Heart right ventricle (tissue), 16 donors: ENCODE data around the gene TTC9. TPM values are rescaled to one million over a fixed set of nuclear protein-coding genes. Genes with fewer than 3 reads are reported as not detected.

Experiments
- ATAC-seq, 8 donors: fragments of 200-7000 bp; cut with Tn5 transposase; one replicate each; pipeline ENCODE4 v1.9.1; 2020; ENCODE audit warnings: mild to moderate bottlenecking in 8 of 8, moderate library complexity in 8 of 8, moderate number of reproducible peaks in 1 of 8
- DNase-seq, 2 donors: peaks; one replicate each; pipeline ENCODE4 v3.0.0-alpha.2; 2020
- H3K27ac ChIP-seq, 10 donors: fragments of 200-600 bp; sonication (generic) in 2 of 10; one replicate each; pipeline versions ENCODE4 v1.5.0 to v1.8.0; 2020 to 2022; ENCODE audit warnings: mild to moderate bottlenecking in 3 of 10
- H3K27me3 ChIP-seq, 7 donors: fragments of 200-600 bp; one replicate each; pipeline ENCODE4 v1.8.0; 2021 to 2022; ENCODE audit warnings: mild to moderate bottlenecking in 2 of 7
- H3K36me3 ChIP-seq, 9 donors: fragments of 200-600 bp; sonication (generic) in 1 of 9; one replicate each; pipeline versions ENCODE4 v1.5.0 to v1.8.0; 2020 to 2022; ENCODE audit warnings: mild to moderate bottlenecking in 2 of 9
- H3K4me1 ChIP-seq, 9 donors: fragments of 200-600 bp; sonication (generic) in 1 of 9; one replicate each; pipeline versions ENCODE4 v1.5.0 to v1.8.0; 2020 to 2022; ENCODE audit warnings: mild to moderate bottlenecking in 4 of 9
- H3K4me3 ChIP-seq, 10 donors: fragments of 200-600 bp; sonication (generic) in 2 of 10; one replicate each; pipeline versions ENCODE4 v1.5.0 to v1.8.0; 2020 to 2022; ENCODE audit warnings: mild to moderate bottlenecking in 7 of 10, moderate library complexity in 2 of 10
- H3K9me3 ChIP-seq, 11 donors: fragments of 200-600 bp in 10 of 11; sonication (generic) in 2 of 11; one replicate each; pipeline versions ENCODE4 v1.5.0 to v1.8.0; 2013 to 2022; ENCODE audit warnings: mild to moderate bottlenecking in 2 of 11, control low read depth in 1 of 11, moderate library complexity in 1 of 11
- CTCF ChIP-seq, 9 donors: fragments of 200-600 bp; sonication (generic) in 2 of 9; IDR thresholded peaks; one replicate each; pipeline versions ENCODE4 v1.5.0 to v1.8.0; 2021 to 2022; ENCODE audit warnings: antibody characterized with exemption in 9 of 9, mild to moderate bottlenecking in 5 of 9, moderate library complexity in 1 of 9
- WGBS, 2 donors: extraction: QIAGEN DNeasy Blood & Tissue Kit; methylation state at CpG; one replicate each; pipeline ENCODE4 v1.1.7; 2013; ENCODE audit warnings: inconsistent platforms in 1 of 2; 5-methylcytosine and 5-hydroxymethylcytosine counted together
- intact Hi-C, 10 donors: fragments of 100-400 bp; cut with DNase I; formaldehyde crosslinking; loops; one replicate each; pipeline versions ENCODE4 v1.11.1 to v1.14.2; 2022
- polyA plus RNA-seq, 2 donors: library from polyadenylated mRNA; stranded (reverse); fragments of 200-250 nt; gene quantifications; one replicate each; pipeline ENCODE4 v1.2.3, GENCODE V29; 2013
- total RNA-seq, 10 donors: library from RNA; stranded (reverse); fragmentation: NEBNext Ultra II Directional in 3 of 10; extraction: Animal tissue kit (Norgen Biotek cat#: 25700) in 3 of 10; gene quantifications; one replicate each; pipeline versions ENCODE4 v1.2.1 to v1.2.4, GENCODE V29; 2021 to 2023
- donor health status: Arrhythmogenic right ventricular cardiomyopathy.
- donor health status: ischemic (EF 13 %, LVEDD 7.1; RV severe dilation, severe dysfunction).
- donor health status: healthy with polysubstance abuse.
- donor health status: DM: no; HTN: yes; CAD: no.
- donor health status: DM: no; HTN: no; CAD: no.
- donor health status: ischemic (EF 25% LVEDD 6.9; RV normal size, moderate dysfunction).
- donor health status: ischemic (EF 25% LVEDD 5.7; RV mildly dilated, moderate dysfunction).
- donor health status: healthy.
- donor health status: DM: yes; HTN: yes; CAD: no.
- donor health status: Ischemic cardiomyopathy.
- donor health status: ischemic (EF 35%, LVEDD 5.7; RV mildly dilated, moderate dysfunction).
- donor health status: nonischemic (EF 11% LVEDD 7.7; RV severe dilation, severe dysfunction).
- donor health status: DM: yes; HTN: yes; CAD: no.
- donor health status: PGD.
- donor health status: ischemic (EF 29% LVEDD 5.4; RV normal size, mild dysfunction).
- donor health status: nonischemic (EF 23%, LVEDD 6.1; RV moderate dilation, normal function).

The TTC9 gene
- total and polyA plus RNA-seq, 12 donors, result 0.22 to 2.9 (median 1.1) TPM

DNA sequence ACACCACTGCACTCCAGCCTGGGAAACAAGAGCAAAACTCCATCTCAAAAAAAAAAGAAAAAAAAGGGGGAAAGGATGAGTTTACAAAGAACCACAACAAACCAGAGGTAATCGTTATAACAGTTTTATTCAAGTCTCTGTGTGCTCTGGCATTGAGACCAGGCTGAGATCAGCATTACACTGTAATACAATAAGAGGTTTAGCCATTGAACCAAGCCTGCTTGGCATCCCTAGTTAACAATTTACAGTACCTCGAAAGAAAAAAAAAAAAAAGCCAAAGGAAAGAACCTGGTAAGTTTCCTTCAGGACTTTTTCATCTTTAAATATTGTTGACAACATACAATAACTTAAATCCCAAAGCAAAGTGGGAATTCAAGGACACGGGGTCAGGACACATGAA is 80.7 kb downstream of the TTC9 start:
- Histone ChIP-seq H3K4me1 (peaks cover 2 to 16% (median 10%) of the 10 kb centered on the region in 9 donors), H3K9me3 (no peaks in the 10 kb centered on the region), H3K4me3 (no peak overlapping the region), H3K27ac (no peak overlapping the region), H3K27me3 (no peaks in the 10 kb centered on the region), H3K36me3 (no peaks in the 10 kb centered on the region)
- DNase-seq (no peak), ATAC-seq (no peak)
- intact Hi-C loops, result no loop called here
- 84 to 87% methylated on average over 3 of the region's 3 CpGs for WGBS, 2 donors
- no peak for TF ChIP-seq CTCF (IDR thresholded peaks at IDR 0.05)

- Histone ChIP-seq H3K4me3 (no peak overlapping the region), H3K9me3 (no peaks in the 10 kb centered on the region), H3K27ac (no peak overlapping the region), H3K27me3 (no peaks in the 10 kb centered on the region), H3K4me1 (peaks cover 2 to 19% (median 11%) of the 10 kb centered on the region in 9 donors), H3K36me3 (no peaks in the 10 kb centered on the region)
- intact Hi-C loops, result no loop called here
- 84 to 85% methylated on average over 5 of the region's 5 CpGs for WGBS, 2 donors
- DNase-seq, result no peak
- no peak for TF ChIP-seq CTCF (IDR thresholded peaks at IDR 0.05)
- ATAC-seq, result no peak
These were observed 81.6 kb downstream of the TTC9 start for GRCh38 chr14:70723276-70723675.

DNA sequence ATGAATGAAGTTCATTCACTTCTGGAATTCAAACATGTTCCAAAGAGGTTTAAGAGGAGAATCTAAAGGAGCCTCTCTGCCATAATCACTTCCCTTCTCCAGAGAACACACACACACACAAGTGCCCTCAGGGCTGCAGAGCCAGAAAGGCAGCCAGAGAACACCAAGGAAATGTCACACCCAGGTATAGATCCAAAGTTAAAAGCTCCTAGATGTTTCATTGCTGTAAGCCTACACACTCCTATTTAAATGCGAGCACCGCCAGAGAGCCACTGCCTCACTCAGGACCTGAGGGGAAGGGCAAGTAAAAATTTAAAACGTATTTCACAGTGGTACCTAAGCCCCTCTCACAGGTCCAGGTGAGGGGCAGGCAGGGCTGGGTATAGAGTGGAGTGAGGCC is 82.4 kb downstream of the TTC9 start:
- intact Hi-C loops, result no loop called here
- no peak for TF ChIP-seq CTCF (IDR thresholded peaks at IDR 0.05)
- H3K4me1 ChIP-seq, result peaks cover 2 to 19% (median 11%) of the 10 kb centered on the region in 9 donors
- DNase-seq (no peak), ATAC-seq (no peak)
- no peak overlapping the region for H3K27ac ChIP-seq
- H3K27me3 ChIP-seq, result no peaks in the 10 kb centered on the region
- H3K36me3 ChIP-seq, result no peaks in the 10 kb centered on the region
- WGBS, 2 donors, result 86% methylated on average over 3 of the region's 3 CpGs
- no peak overlapping the region for H3K4me3 ChIP-seq
- no peaks in the 10 kb centered on the region for H3K9me3 ChIP-seq

GRCh38 chr14:70724944-70725343 is 83.2 kb downstream of the TTC9 start:
- H3K9me3 ChIP-seq, result no peaks in the 10 kb centered on the region
- ATAC-seq (no peak), DNase-seq (no peak)
- WGBS, 2 donors, result 91 to 92% methylated on average over 6 of the region's 6 CpGs
- no peaks in the 10 kb centered on the region for H3K36me3 ChIP-seq
- H3K4me1 ChIP-seq, result peaks cover 2 to 19% (median 11%) of the 10 kb centered on the region in 9 donors
- intact Hi-C loops, result no loop called here
- H3K27ac ChIP-seq, result no peak overlapping the region
- no peak overlapping the region for H3K4me3 ChIP-seq
- no peak for TF ChIP-seq CTCF (IDR thresholded peaks at IDR 0.05)
- H3K27me3 ChIP-seq, result no peaks in the 10 kb centered on the region

Other genes starting within 250 kb of the TTC9 start
- gene SYNJ2BP, start 224.8 kb upstream of the TTC9 start, total RNA-seq, result 10 to 100 TPM; 50.6 to 64.8 (median 54.3) TPM
- 10 to 100 TPM; 11.6 to 13.6 TPM for gene SYNJ2BP, start 224.8 kb upstream of the TTC9 start, polyA plus RNA-seq
- gene ADAM21, start 189.7 kb upstream of the TTC9 start, total RNA-seq, result under 1 TPM in 7 of 10 donors, not detected in 3; 0.10 to 0.31 (median 0.26) TPM
- under 1 TPM in 1 of 2 donors, not detected in 1; 0.16 TPM for gene ADAM21, start 189.7 kb upstream of the TTC9 start, polyA plus RNA-seq
- gene ADAM20, start 106.9 kb upstream of the TTC9 start, total RNA-seq, result under 1 TPM; 0.22 to 0.76 (median 0.38) TPM
- under 1 TPM; 0.01 to 0.15 TPM for gene ADAM20, start 106.9 kb upstream of the TTC9 start, polyA plus RNA-seq
- gene MED6, start 41.3 kb upstream of the TTC9 start, total RNA-seq, result 10 to 100 TPM; 19.2 to 26.6 (median 22.0) TPM
- gene MED6, start 41.3 kb upstream of the TTC9 start, polyA plus RNA-seq, result 10 to 100 TPM in 1 of 2 donors, 1 to 10 TPM in 1; 7.8 to 17.0 TPM
- gene MAP3K9, start 167.6 kb downstream of the TTC9 start, total RNA-seq, result 1 to 10 TPM in 8 of 10 donors, under 1 TPM in 2; 0.96 to 2.4 (median 1.5) TPM
- gene MAP3K9, start 167.6 kb downstream of the TTC9 start, polyA plus RNA-seq, result under 1 TPM; 0.37 to 0.67 TPM